T-cell (primary cell): ENCODE results near the gene LMO2. TPM values are rescaled to one million over a fixed set of nuclear protein-coding genes. Genes with fewer than 3 reads are reported as not detected.
A peak's percentile ranks its signal among the peaks of the same experiment; 100 is the strongest.

ENCODE experiments used
- ATAC-seq, 4 experiments: fragments of 200-7000 bp in 3 of 4; fragments of 150-1000 bp in 1 of 4; cut with Tn5 transposase; replicated peaks in 1 of 4; 1 replicate in 3 of 4; 2 replicates in 1 of 4; pipeline ENCODE4 v1.10.0; 2021; ENCODE audit warnings: moderate library complexity in 3 of 4, mild to moderate bottlenecking in 2 of 4, moderate number of reproducible peaks in 1 of 4
- CTCF ChIA-PET, 2 donors: fragments of 300-600 bp; sonication (Branson Sonifier 250); formaldehyde crosslinking; loops; one replicate each; lab custom pipeline; 2022; ENCODE audit warnings: antibody characterized with exemption in 2 of 2; lab: Charles Lee
- POLR2A ChIA-PET, 2 donors: fragments of 300-600 bp; sonication (Branson Sonifier 250); formaldehyde crosslinking; loops; one replicate each; lab custom pipeline; 2022; ENCODE audit warnings: antibody characterized with exemption in 2 of 2; lab: Charles Lee
- DNase-seq, 35 experiments: peaks; one replicate each; pipeline versions ENCODE4 v3.0.0 to v3.0.0-alpha.2; 2013 to 2023
- H3K27ac ChIP-seq: one replicate; pipeline ENCODE4 v1.5.1; 2013; ENCODE audit warnings: low read length
- H3K27me3 ChIP-seq, 2 experiments: replicated peaks in 1 of 2; 1 replicate in 1 of 2; 2 replicates in 1 of 2; pipeline versions ENCODE4 v1.6.1 to v1.7.0; 2013; ENCODE audit warnings: low read length in 1 of 2, mixed read lengths in 1 of 2; ENCODE audit not compliant: control insufficient read depth in 2 of 2, insufficient read depth in 2 of 2; ENCODE audit errors: extremely low read depth in 1 of 2
- H3K36me3 ChIP-seq, 2 donors: 1 replicate in 1 of 2; 2 replicates in 1 of 2; pipeline versions ENCODE4 v1.6.1 to v1.7.0; 2013; ENCODE audit warnings: low read length in 1 of 2; ENCODE audit not compliant: control insufficient read depth in 2 of 2, insufficient read depth in 1 of 2; ENCODE audit errors: extremely low read depth in 1 of 2
- H3K4me1 ChIP-seq, 2 experiments: 1 replicate in 1 of 2; 2 replicates in 1 of 2; pipeline versions ENCODE4 v1.6.1 to v1.7.0; 2013; ENCODE audit warnings: low read length in 2 of 2, mixed read lengths in 1 of 2; ENCODE audit not compliant: insufficient read depth in 2 of 2, control insufficient read depth in 1 of 2; ENCODE audit errors: extremely low read depth in 1 of 2
- H3K4me3 ChIP-seq, 2 donors: 1 replicate in 1 of 2; 2 replicates in 1 of 2; pipeline versions ENCODE4 v1.5.1 to v1.7.0; 2013; ENCODE audit warnings: mild to moderate bottlenecking in 2 of 2, low read length in 1 of 2, moderate library complexity in 1 of 2; ENCODE audit not compliant: control insufficient read depth in 1 of 2; ENCODE audit errors: extremely low read depth in 1 of 2
- H3K9me3 ChIP-seq: 2 replicates; pipeline ENCODE4 v1.7.0; 2013
- H3K27ac Mint-ChIP-seq, 2 donors: one replicate each; pipeline ENCODE4 v1.8.0; 2020 to 2021; ENCODE audit warnings: mild to moderate bottlenecking in 2 of 2, mixed read lengths in 2 of 2
- H3K27me3 Mint-ChIP-seq, 2 donors: one replicate each; pipeline ENCODE4 v1.8.0; 2021 to 2022; ENCODE audit warnings: mixed read lengths in 2 of 2
- H3K36me3 Mint-ChIP-seq: one replicate; pipeline ENCODE4 v1.8.0; 2021; ENCODE audit warnings: mixed read lengths
- H3K4me1 Mint-ChIP-seq, 3 donors: one replicate each; pipeline ENCODE4 v1.8.0; 2020 to 2022; ENCODE audit warnings: mixed read lengths in 3 of 3, mild to moderate bottlenecking in 1 of 3
- H3K4me3 Mint-ChIP-seq, 3 donors: one replicate each; pipeline ENCODE4 v1.8.0; 2020 to 2022; ENCODE audit warnings: mild to moderate bottlenecking in 3 of 3, mixed read lengths in 3 of 3, moderate library complexity in 3 of 3
- H3K9me3 Mint-ChIP-seq, 3 donors: one replicate each; pipeline ENCODE4 v1.8.0; 2020 to 2022; ENCODE audit warnings: mixed read lengths in 3 of 3
- WGBS: methylation state at CpG from one replicate; pipeline ENCODE4 v1.1.5; 2013; ENCODE audit warnings: missing lambda C conversion rate; ENCODE audit not compliant: insufficient coverage; 5-methylcytosine and 5-hydroxymethylcytosine counted together
- total RNA-seq, 35 experiments: library from RNA in 6 of 35; stranded (reverse) in 6 of 35; fragments of 120-200 nt in 1 of 35; gene quantifications; one replicate each; pipeline versions ENCODE4 v1.2.1 to v1.2.4 and lab custom pipeline; 2013 to 2026

The LMO2 gene
- total RNA-seq (1 to 10 TPM in 4 of 5 donors, under 1 TPM in 1; 0.85 to 2.7 (median 1.6) TPM), total RNA-seq (lab: John Stamatoyannopoulos, UW) (0.04 to 6.0 (median 0.97) reads per million in 29 experiments)
- 0.59 TPM for total RNA-seq (2013)

GRCh38 chr11:33891714-33892327 is at the start of gene LMO2:
Gene LMO2, minus strand, starts transcription at chr11:33892076. Its CDS starts 22,360 bp downstream, at chr11:33869716.
- Histone ChIP-seq H3K4me1 (peaks cover 15 to 34% of the 10 kb centered on the region in 2 experiments), H3K36me3 (no peaks in the 10 kb centered on the region), H3K4me3 (peak within 1 kb of the TSS in 1 of 2 donors; percentile 7), H3K27me3 (peaks cover 0 to 41% of the 10 kb centered on the region in 2 experiments), H3K27ac (no peak within 1 kb of the TSS), H3K9me3 (no peaks in the 10 kb centered on the region)
- Mint-ChIP-seq H3K36me3 (no peaks in the 10 kb centered on the region), H3K9me3 (no peaks in the 10 kb centered on the region), H3K4me3 (peak within 1 kb of the TSS in 1 of 3 donors; percentile 74), H3K27me3 (peaks cover 49 to 54% of the 10 kb centered on the region in 2 donors), H3K4me1 (peaks cover 33 to 39% (median 34%) of the 10 kb centered on the region in 3 donors), H3K27ac (peak within 1 kb of the TSS in 1 of 2 donors; percentile 57)
- POLR2A ChIA-PET: no interaction called here
- no peak for ATAC-seq
- DNase-seq: no peak
- CTCF ChIA-PET: interaction anchor here (0.5 to 0.9 kb wide), 3 partner anchors 10 to 104 kb away, joined by 3 read pairs; no protein-coding TSS in a partner anchor
- WGBS: 66% methylated on average over 7 of the region's 9 CpGs

GRCh38 chr11:33940538-33940815 is 48.6 kb upstream of the LMO2 start:
- POLR2A ChIA-PET: no interaction called here

GRCh38 chr11:33936725-33937604 is 45.1 kb upstream of the LMO2 start:
- ChIA-PET CTCF (no interaction called here), POLR2A (interaction anchor here in 1 of 2 donors (0.6 kb wide), 1 partner anchor 16 kb away, joined by 3 read pairs; no protein-coding TSS in a partner anchor)
- Histone ChIP-seq H3K4me3 (no peak overlapping the region), H3K9me3 (no peaks in the 10 kb centered on the region), H3K27me3 (peaks cover 0 to 2% of the 10 kb centered on the region in 2 experiments), H3K4me1 (peaks cover 0 to 5% of the 10 kb centered on the region in 2 experiments), H3K36me3 (no peaks in the 10 kb centered on the region), H3K27ac (no peak overlapping the region)
- H3K4me1 Mint-ChIP-seq: peaks cover 3 to 6% (median 4%) of the 10 kb centered on the region in 3 donors
- peaks cover 0 to 7% (median 5%) of the 10 kb centered on the region in 3 donors for H3K9me3 Mint-ChIP-seq
- H3K36me3 Mint-ChIP-seq: no peaks in the 10 kb centered on the region
- no peak overlapping the region for H3K27ac Mint-ChIP-seq
- no peak for ATAC-seq
- H3K27me3 Mint-ChIP-seq: peaks cover 1 to 14% of the 10 kb centered on the region in 2 donors
- 83% methylated on average over 10 of the region's 15 CpGs for WGBS
- no peak overlapping the region for H3K4me3 Mint-ChIP-seq
- no peak for DNase-seq

More at GRCh38 chr11:33940538-33940815, 48.6 kb upstream of the LMO2 start:
- H3K36me3 Mint-ChIP-seq: no peaks in the 10 kb centered on the region
- H3K4me3 ChIP-seq: no peak overlapping the region
- H3K9me3 Mint-ChIP-seq: no peaks in the 10 kb centered on the region
- H3K27ac ChIP-seq: no peak overlapping the region
- H3K36me3 ChIP-seq: no peaks in the 10 kb centered on the region
- H3K4me1 Mint-ChIP-seq: no peaks in the 10 kb centered on the region
- ATAC-seq (no peak), DNase-seq (no peak)
- no peaks in the 10 kb centered on the region for H3K9me3 ChIP-seq
- WGBS: 88% methylated on average over 2 of the region's 2 CpGs
- no peaks in the 10 kb centered on the region for H3K4me1 ChIP-seq
- peaks cover 0 to 2% of the 10 kb centered on the region in 2 experiments for H3K27me3 ChIP-seq
- CTCF ChIA-PET: no interaction called here
- H3K27me3 Mint-ChIP-seq: peaks cover 1 to 14% of the 10 kb centered on the region in 2 donors
- H3K27ac Mint-ChIP-seq: no peak overlapping the region
- H3K4me3 Mint-ChIP-seq: no peak overlapping the region

GRCh38 chr11:33935461-33936456 is 43.9 kb upstream of the LMO2 start:
- peaks cover 3 to 6% (median 4%) of the 10 kb centered on the region in 3 donors for H3K4me1 Mint-ChIP-seq
- POLR2A ChIA-PET: interaction anchor here in 1 of 2 donors (0.6 kb wide), 1 partner anchor 17 kb away, joined by 3 read pairs; no protein-coding TSS in a partner anchor
- Histone ChIP-seq H3K9me3 (no peaks in the 10 kb centered on the region), H3K27me3 (peaks cover 0 to 2% of the 10 kb centered on the region in 2 experiments), H3K36me3 (no peaks in the 10 kb centered on the region), H3K27ac (no peak overlapping the region), H3K4me3 (no peak overlapping the region), H3K4me1 (peaks cover 0 to 5% of the 10 kb centered on the region in 2 experiments)
- CTCF ChIA-PET: no interaction called here
- no peak overlapping the region for H3K4me3 Mint-ChIP-seq
- no peaks in the 10 kb centered on the region for H3K36me3 Mint-ChIP-seq
- peaks cover 1 to 14% of the 10 kb centered on the region in 2 donors for H3K27me3 Mint-ChIP-seq
- no peak overlapping the region for H3K27ac Mint-ChIP-seq
- ATAC-seq (no peak), DNase-seq (no peak)
- H3K9me3 Mint-ChIP-seq: peaks cover 0 to 14% (median 7%) of the 10 kb centered on the region in 3 donors
- 79% methylated on average over 11 of the region's 14 CpGs for WGBS

- no peak for DNase-seq
- no peaks in the 10 kb centered on the region for H3K9me3 ChIP-seq
- Mint-ChIP-seq H3K27me3 (peaks cover 1 to 14% of the 10 kb centered on the region in 2 donors), H3K4me3 (no peak overlapping the region), H3K27ac (no peak overlapping the region), H3K36me3 (no peaks in the 10 kb centered on the region), H3K4me1 (peaks cover 3 to 6% (median 5%) of the 10 kb centered on the region in 3 donors), H3K9me3 (peaks cover 0 to 14% (median 7%) of the 10 kb centered on the region in 3 donors)
- no CpG with 5 or more reads among the region's 4 CpGs for WGBS
- H3K27ac ChIP-seq: no peak overlapping the region
- peaks cover 0 to 5% of the 10 kb centered on the region in 2 experiments for H3K4me1 ChIP-seq
- ATAC-seq: no peak
- no peaks in the 10 kb centered on the region for H3K36me3 ChIP-seq
- ChIA-PET POLR2A (no interaction called here), CTCF (no interaction called here)
- H3K4me3 ChIP-seq: no peak overlapping the region
- no peaks in the 10 kb centered on the region for H3K27me3 ChIP-seq
Measured at GRCh38 chr11:33935005-33935404, 43.1 kb upstream of the LMO2 start.
